Neuronal stem cell (in vitro differentiated cells): ENCODE results near the gene SMG7. TPM values are rescaled to one million over a fixed set of nuclear protein-coding genes. Genes with fewer than 3 reads are reported as not detected.
A peak's percentile ranks its signal among the peaks of the same experiment; 100 is the strongest.
"Not testable (repeated sequence)": the region's sequence is repeated elsewhere in the genome, so short reads cannot be mapped to it uniquely, and the experiment has no call there.

Experiments used
- DNase-seq: peaks from one replicate; pipeline ENCODE4 v3.0.0-alpha.2; 2013; ENCODE audit warnings: low spot score
- H2AFZ ChIP-seq: one replicate; pipeline ENCODE4 v1.6.1; 2013; ENCODE audit warnings: mild to moderate bottlenecking, low read length, inconsistent platforms
- H2AK5ac ChIP-seq: 2 replicates; pipeline ENCODE4 v1.6.1; 2013; ENCODE audit warnings: low read depth, mild to moderate bottlenecking, inconsistent platforms, low read length, moderate library complexity, mixed read lengths
- H2BK120ac ChIP-seq: 2 replicates; pipeline ENCODE4 v1.6.1; 2013; ENCODE audit warnings: low read depth, mild to moderate bottlenecking, inconsistent platforms, low read length, moderate library complexity, mixed read lengths
- H2BK12ac ChIP-seq: one replicate; pipeline ENCODE4 v1.6.1; 2013; ENCODE audit warnings: low read length, inconsistent platforms
- H2BK15ac ChIP-seq: 2 replicates; pipeline ENCODE4 v1.6.1; 2013; ENCODE audit warnings: mild to moderate bottlenecking, low read length, inconsistent platforms, mixed read lengths
- H2BK5ac ChIP-seq: one replicate; pipeline ENCODE4 v1.6.1; 2013; ENCODE audit warnings: inconsistent platforms, mild to moderate bottlenecking, low read length, moderate library complexity
- H3K14ac ChIP-seq: one replicate; pipeline ENCODE4 v1.6.1; 2013; ENCODE audit warnings: low read length, inconsistent platforms
- H3K18ac ChIP-seq: 2 replicates; pipeline ENCODE4 v1.6.1; 2013; ENCODE audit warnings: low read length, inconsistent platforms
- H3K23ac ChIP-seq: 2 replicates; pipeline ENCODE4 v1.6.1; 2013; ENCODE audit warnings: low read depth, mild to moderate bottlenecking, mixed read lengths, low read length, inconsistent platforms; ENCODE audit not compliant: poor library complexity
- H3K27ac ChIP-seq: replicated peaks from 3 replicates; pipeline ENCODE4 v1.5.1; 2013; ENCODE audit warnings: low read length, inconsistent platforms
- H3K27me3 ChIP-seq, 3 experiments: 2 replicates each; pipeline ENCODE4 v1.6.1; 2013; ENCODE audit warnings: low read length in 3 of 3, mild to moderate bottlenecking in 2 of 3, inconsistent platforms in 1 of 3, low read depth in 1 of 3, mixed read lengths in 1 of 3, moderate library complexity in 1 of 3; ENCODE audit not compliant: control insufficient read depth in 3 of 3, insufficient read depth in 3 of 3
- H3K36me3 ChIP-seq, 2 donors: replicated peaks in 1 of 2; 2 replicates each; pipeline ENCODE4 v1.6.1; 2013; ENCODE audit warnings: low read length in 2 of 2; ENCODE audit not compliant: control insufficient read depth in 2 of 2, insufficient read depth in 2 of 2
- H3K4ac ChIP-seq: 2 replicates; pipeline ENCODE4 v1.6.1; 2013; ENCODE audit warnings: inconsistent platforms, mild to moderate bottlenecking, low read length, moderate library complexity
- H3K4me1 ChIP-seq, 2 donors: 1 replicate in 1 of 2; 2 replicates in 1 of 2; pipeline ENCODE4 v1.6.1; 2013; ENCODE audit warnings: low read length in 2 of 2, low read depth in 1 of 2; ENCODE audit not compliant: control insufficient read depth in 2 of 2, insufficient read depth in 1 of 2
- H3K4me2 ChIP-seq: one replicate; pipeline ENCODE4 v1.6.1; 2013; ENCODE audit warnings: mild to moderate bottlenecking, low read length, inconsistent platforms; ENCODE audit not compliant: insufficient read depth, poor library complexity, severe bottlenecking
- H3K4me3 ChIP-seq, 2 donors: 2 replicates each; pipeline ENCODE4 v1.5.1; 2013; ENCODE audit warnings: low read length in 2 of 2, mild to moderate bottlenecking in 2 of 2, inconsistent platforms in 1 of 2, moderate library complexity in 1 of 2
- H3K79me1 ChIP-seq: one replicate; pipeline ENCODE4 v1.6.1; 2013; ENCODE audit warnings: low read depth, mild to moderate bottlenecking, inconsistent platforms, low read length, moderate library complexity
- H3K9ac ChIP-seq: one replicate; pipeline ENCODE4 v1.6.1; 2013; ENCODE audit warnings: mild to moderate bottlenecking, low read depth, low read length, inconsistent platforms; ENCODE audit not compliant: poor library complexity
- H3K9me3 ChIP-seq, 2 donors: replicated peaks in 1 of 2; 2 replicates each; pipeline versions ENCODE3 to v1.6.1; 2013; ENCODE audit warnings: low read length in 2 of 2, mild to moderate bottlenecking in 2 of 2, inconsistent platforms in 1 of 2, low read depth in 1 of 2, mixed read lengths in 1 of 2, moderate library complexity in 1 of 2; ENCODE audit not compliant: control insufficient read depth in 2 of 2, insufficient read depth in 1 of 2
- H4K8ac ChIP-seq: one replicate; pipeline ENCODE4 v1.6.1; 2013; ENCODE audit warnings: low read depth, mild to moderate bottlenecking, inconsistent platforms, low read length, moderate library complexity
- H4K91ac ChIP-seq: one replicate; pipeline ENCODE4 v1.6.1; 2013; ENCODE audit warnings: low read length, low read depth, mild to moderate bottlenecking, inconsistent platforms; ENCODE audit not compliant: poor library complexity
- WGBS, 2 donors: extraction: QIAGEN DNeasy Blood & Tissue Kit; methylation state at CpG; one replicate each; pipeline ENCODE4 v1.1.7; 2013; ENCODE audit warnings: missing lambda C conversion rate in 2 of 2, mixed read lengths in 1 of 2; ENCODE audit not compliant: insufficient read length in 2 of 2, insufficient replicate concordance in 1 of 2; ENCODE audit errors: extremely low coverage in 2 of 2; 5-methylcytosine and 5-hydroxymethylcytosine counted together
- polyA plus RNA-seq, 2 experiments: library from polyadenylated mRNA; stranded (reverse); fragments of 200-250 nt; gene quantifications; one replicate each; pipeline ENCODE4 v1.2.3, GENCODE V29; 2013

The SMG7 gene
- polyA plus RNA-seq (2013, experiment 1 of 2): 42.8 TPM
- 44.2 TPM for polyA plus RNA-seq (2013, experiment 2 of 2)

DNA sequence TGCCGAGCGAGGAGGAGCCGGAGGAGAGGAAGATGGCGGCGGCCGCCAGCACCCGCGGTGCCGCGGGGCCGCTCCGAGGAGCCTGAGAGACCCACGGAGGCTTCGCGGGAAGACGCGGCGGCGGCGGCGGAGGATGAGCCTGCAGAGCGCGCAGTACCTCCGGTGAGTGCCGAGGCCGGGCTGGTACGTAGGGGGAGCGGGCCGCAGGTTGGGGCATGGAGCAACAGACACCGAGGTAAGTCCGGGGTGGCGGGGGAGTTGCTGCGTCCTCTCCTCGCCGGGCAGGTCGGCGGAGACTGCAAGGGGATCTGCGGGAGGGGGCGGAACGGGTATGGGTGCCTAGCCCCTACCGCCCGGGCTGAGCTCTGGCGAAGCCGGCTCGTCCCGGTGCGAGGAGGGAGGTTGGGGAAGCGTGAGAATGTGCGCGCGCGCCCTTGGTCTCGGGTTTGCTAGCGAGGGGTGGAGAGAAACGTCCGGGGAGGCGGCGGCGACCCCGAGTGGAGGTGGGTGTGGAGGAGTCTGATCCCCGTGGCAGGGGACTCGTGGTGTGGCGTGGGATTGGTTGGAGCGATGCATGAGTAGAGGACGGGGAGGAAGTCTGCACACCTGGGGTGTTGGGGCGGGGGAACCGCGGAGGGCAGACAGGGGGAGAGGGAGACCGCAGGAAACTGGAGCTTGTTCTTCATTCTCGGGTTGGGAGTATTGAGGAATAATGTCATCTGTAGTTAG is at the start of gene SMG7:
Gene SMG7, plus strand, starts transcription at position 12 of the 729 bp plus-strand sequence. Its CDS starts 122 bp downstream, at position 134.
- H2BK5ac ChIP-seq: peak within 1 kb of the TSS; percentile 98
- peak within 1 kb of the TSS; percentile 98 for H3K14ac ChIP-seq
- peaks cover 0 to 24% of the 10 kb centered on the region in 2 donors for H3K36me3 ChIP-seq
- no CpG with 5 or more reads among the region's 70 CpGs for WGBS, 2 donors
- peak within 1 kb of the TSS; percentile 100 for H2AFZ ChIP-seq
- peak within 1 kb of the TSS; percentile 96 for H3K4me2 ChIP-seq
- no peak for DNase-seq
- peak within 1 kb of the TSS; percentile 93 to 100 for H3K4me3 ChIP-seq
- H2BK15ac ChIP-seq: peak within 1 kb of the TSS; percentile 96
- peak within 1 kb of the TSS; percentile 91 for H4K91ac ChIP-seq
- H3K9me3 ChIP-seq: no peaks in the 10 kb centered on the region
- H2AK5ac ChIP-seq: peak within 1 kb of the TSS; percentile 97
- H2BK120ac ChIP-seq: peak within 1 kb of the TSS; percentile 97
- peak within 1 kb of the TSS; percentile 93 for H3K4ac ChIP-seq
- peak within 1 kb of the TSS; percentile 99 for H3K27ac ChIP-seq
- peak within 1 kb of the TSS; percentile 90 for H4K8ac ChIP-seq
- H3K9ac ChIP-seq: peak within 1 kb of the TSS; percentile 100
- H3K18ac ChIP-seq: peak within 1 kb of the TSS; percentile 100
- no peaks in the 10 kb centered on the region for H3K27me3 ChIP-seq
- H3K23ac ChIP-seq: peak within 1 kb of the TSS; percentile 98
- peaks cover 10% of the 10 kb centered on the region for H3K79me1 ChIP-seq
- H2BK12ac ChIP-seq: peak within 1 kb of the TSS; percentile 96
- peaks cover 6 to 7% of the 10 kb centered on the region in 2 donors for H3K4me1 ChIP-seq

DNA sequence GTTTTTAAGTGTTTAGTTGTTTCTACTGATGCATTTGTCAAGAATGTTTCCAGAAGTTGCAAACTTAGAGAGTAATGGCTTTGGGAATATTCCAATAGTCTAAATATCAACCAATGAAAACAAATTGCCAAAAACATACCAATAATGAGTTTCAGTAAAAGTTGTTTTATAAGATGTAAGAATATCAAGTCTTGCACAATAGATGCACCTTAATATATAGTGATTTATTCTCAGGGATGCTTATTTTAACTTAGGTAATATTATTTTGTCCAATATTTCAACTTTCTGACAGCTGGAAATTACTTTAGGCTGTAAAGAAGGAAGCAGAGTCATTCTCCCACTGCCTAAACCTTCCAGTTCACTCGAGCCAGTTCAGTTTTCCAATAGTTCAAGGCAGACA is 48.8 kb upstream of the SMG7 start:
- H3K27ac ChIP-seq: no peak overlapping the region
- peaks cover 0 to 30% (median 2%) of the 10 kb centered on the region in 3 experiments for H3K27me3 ChIP-seq
- no peak for DNase-seq
- H3K14ac ChIP-seq: no peak overlapping the region
- no peak overlapping the region for H2BK12ac ChIP-seq
- no peak overlapping the region for H2AK5ac ChIP-seq
- no peak overlapping the region for H2BK120ac ChIP-seq
- H3K4me1 ChIP-seq: no peaks in the 10 kb centered on the region
- no peak overlapping the region for H3K18ac ChIP-seq
- H3K9ac ChIP-seq: no peak overlapping the region
- no peak overlapping the region for H3K4me2 ChIP-seq
- no peaks in the 10 kb centered on the region for H3K79me1 ChIP-seq
- H2BK5ac ChIP-seq: no peak overlapping the region
- no peaks in the 10 kb centered on the region for H3K36me3 ChIP-seq
- no peak overlapping the region for H2BK15ac ChIP-seq
- WGBS, 2 donors: no CpG with 5 or more reads among the region's 1 CpG
- no peak overlapping the region for H3K23ac ChIP-seq
- no peak overlapping the region for H3K4me3 ChIP-seq
- H3K4ac ChIP-seq: no peak overlapping the region
- no peak overlapping the region for H2AFZ ChIP-seq
- H3K9me3 ChIP-seq: no peaks in the 10 kb centered on the region
- no peak overlapping the region for H4K8ac ChIP-seq
- H4K91ac ChIP-seq: no peak overlapping the region

GRCh38 chr1:183424691-183425090 is 47.6 kb upstream of the SMG7 start:
- no peak overlapping the region for H2BK5ac ChIP-seq
- H4K8ac ChIP-seq: no peak overlapping the region
- no peaks in the 10 kb centered on the region for H3K36me3 ChIP-seq
- no peak overlapping the region for H3K4me2 ChIP-seq
- no peak overlapping the region for H3K14ac ChIP-seq
- H3K79me1 ChIP-seq: no peaks in the 10 kb centered on the region
- no peaks in the 10 kb centered on the region for H3K4me1 ChIP-seq
- H2AK5ac ChIP-seq: no peak overlapping the region
- no peak overlapping the region for H3K23ac ChIP-seq
- DNase-seq: no peak
- no peak overlapping the region for H4K91ac ChIP-seq
- H3K4me3 ChIP-seq: no peak overlapping the region
- H3K4ac ChIP-seq: no peak overlapping the region
- H2AFZ ChIP-seq: no peak overlapping the region
- H3K27ac ChIP-seq: no peak overlapping the region
- no peaks in the 10 kb centered on the region for H3K9me3 ChIP-seq
- no peak overlapping the region for H3K18ac ChIP-seq
- H2BK12ac ChIP-seq: no peak overlapping the region
- H3K9ac ChIP-seq: no peak overlapping the region
- H3K27me3 ChIP-seq: peaks cover 0 to 18% (median 0%) of the 10 kb centered on the region in 3 experiments
- H2BK120ac ChIP-seq: no peak overlapping the region
- H2BK15ac ChIP-seq: no peak overlapping the region

DNA sequence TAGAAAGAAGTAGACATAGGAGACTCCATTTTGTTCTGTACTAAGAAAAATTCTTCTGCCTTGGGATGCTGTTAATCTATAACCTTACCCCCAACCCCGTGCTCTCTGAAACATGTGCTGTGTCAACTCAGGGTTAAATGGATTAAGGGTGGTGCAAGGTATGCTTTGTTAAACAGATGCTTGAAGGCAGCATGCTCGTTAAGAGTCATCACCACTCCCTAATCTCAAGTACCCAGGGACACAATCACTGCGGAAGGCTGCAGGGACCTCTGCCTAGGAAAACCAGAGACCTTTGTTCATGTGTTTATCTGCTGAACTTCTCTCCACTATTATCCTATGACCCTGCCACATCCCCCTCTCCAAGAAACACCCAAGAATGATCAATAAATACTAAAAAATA is 44.7 kb upstream of the SMG7 start:
- not testable (repeated sequence) for H2AFZ ChIP-seq, H3K4me3 ChIP-seq, H3K9me3 ChIP-seq, H3K23ac ChIP-seq, H3K27ac ChIP-seq, H3K9ac ChIP-seq, H2AK5ac ChIP-seq, H3K27me3 ChIP-seq, H3K79me1 ChIP-seq, H3K14ac ChIP-seq, H3K4me1 ChIP-seq, H3K36me3 ChIP-seq, H2BK15ac ChIP-seq, H3K4me2 ChIP-seq, DNase-seq, H3K4ac ChIP-seq, H2BK120ac ChIP-seq, H4K91ac ChIP-seq, H2BK5ac ChIP-seq, H2BK12ac ChIP-seq, H3K18ac ChIP-seq, H4K8ac ChIP-seq
- WGBS, 2 donors: no CpG with 5 or more reads among the region's 3 CpGs
